ENCODE measurements around the gene USP30. TPM values are rescaled to one million over a fixed set of nuclear protein-coding genes. Genes with fewer than 3 reads are reported as not detected.

USP30 gene
- total RNA-seq, 2 donors from 2014 or later = 7.3 to 14.5 TPM

GRCh38 chr12:109057376-109057775, 5.0 kb downstream of the USP30 start:
- Histone ChIP-seq H3K27me3 (no peaks in the 10 kb centered on the region), H3K36me3 (replicated peaks in 1 of 2; ENCODE audit: insufficient read depth in 1 of 2, low read depth in 2 of 2) (peaks cover 0 to 5% of the 10 kb centered on the region in 2 donors), H3K9me3 (no peaks in the 10 kb centered on the region), H3K4me1 (peaks cover 17% of the 10 kb centered on the region), H3K4me3 (no peak overlapping the region), H3K27ac (no peak overlapping the region)
- WGBS, 2 donors = 88 to 95% methylated on average over 1 of the region's 1 CpG
- TF ChIP-seq, protein P1, sequence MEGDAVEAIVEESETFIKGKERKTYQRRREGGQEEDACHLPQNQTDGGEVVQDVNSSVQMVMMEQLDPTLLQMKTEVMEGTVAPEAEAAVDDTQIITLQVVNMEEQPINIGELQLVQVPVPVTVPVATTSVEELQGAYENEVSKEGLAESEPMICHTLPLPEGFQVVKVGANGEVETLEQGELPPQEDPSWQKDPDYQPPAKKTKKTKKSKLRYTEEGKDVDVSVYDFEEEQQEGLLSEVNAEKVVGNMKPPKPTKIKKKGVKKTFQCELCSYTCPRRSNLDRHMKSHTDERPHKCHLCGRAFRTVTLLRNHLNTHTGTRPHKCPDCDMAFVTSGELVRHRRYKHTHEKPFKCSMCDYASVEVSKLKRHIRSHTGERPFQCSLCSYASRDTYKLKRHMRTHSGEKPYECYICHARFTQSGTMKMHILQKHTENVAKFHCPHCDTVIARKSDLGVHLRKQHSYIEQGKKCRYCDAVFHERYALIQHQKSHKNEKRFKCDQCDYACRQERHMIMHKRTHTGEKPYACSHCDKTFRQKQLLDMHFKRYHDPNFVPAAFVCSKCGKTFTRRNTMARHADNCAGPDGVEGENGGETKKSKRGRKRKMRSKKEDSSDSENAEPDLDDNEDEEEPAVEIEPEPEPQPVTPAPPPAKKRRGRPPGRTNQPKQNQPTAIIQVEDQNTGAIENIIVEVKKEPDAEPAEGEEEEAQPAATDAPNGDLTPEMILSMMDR (IDR thresholded peaks at IDR 0.05) = no peak
- no peak for TF ChIP-seq POLR2A (IDR thresholded peaks at IDR 0.05)
- intact Hi-C loops (cut with DNase I) = no loop called here
- DNase-seq = no peak
- no peak for ATAC-seq

DNA sequence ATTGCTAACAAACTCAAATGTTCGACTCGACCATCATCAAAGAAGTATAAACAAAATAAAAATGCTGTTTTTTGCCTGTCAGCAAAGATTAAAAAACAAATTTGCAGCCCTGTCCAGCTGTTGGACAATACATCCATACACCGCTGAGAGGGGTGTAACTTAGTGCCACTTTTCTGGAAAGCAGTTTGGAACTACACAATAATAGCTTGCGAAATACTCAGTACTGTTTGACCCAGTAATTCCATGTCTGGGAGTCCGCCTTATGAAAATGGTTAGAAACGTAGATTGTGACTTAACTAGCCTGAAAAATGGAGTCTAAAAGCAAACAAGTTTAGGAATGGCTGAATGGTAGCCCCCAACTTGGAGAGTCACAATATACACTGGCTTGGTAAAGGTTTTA, 6.4 kb downstream of the USP30 start:
- peaks cover 12% of the 10 kb centered on the region for H3K4me1 ChIP-seq
- WGBS, 2 donors = 92% methylated on average over 6 of the region's 6 CpGs
- TF ChIP-seq, protein P1 (IDR thresholded peaks at IDR 0.05) = no peak
- no peak for TF ChIP-seq POLR2A (IDR thresholded peaks at IDR 0.05)
- H3K36me3 ChIP-seq (replicated peaks in 1 of 2; ENCODE audit: insufficient read depth in 1 of 2, low read depth in 2 of 2) = peaks cover 0 to 5% of the 10 kb centered on the region in 2 donors
- no peak overlapping the region for H3K4me3 ChIP-seq
- ATAC-seq = no peak
- H3K9me3 ChIP-seq = no peaks in the 10 kb centered on the region
- H3K27ac ChIP-seq = no peak overlapping the region
- no peak for DNase-seq
- no peaks in the 10 kb centered on the region for H3K27me3 ChIP-seq
- intact Hi-C loops (cut with DNase I) = no loop called here

DNA sequence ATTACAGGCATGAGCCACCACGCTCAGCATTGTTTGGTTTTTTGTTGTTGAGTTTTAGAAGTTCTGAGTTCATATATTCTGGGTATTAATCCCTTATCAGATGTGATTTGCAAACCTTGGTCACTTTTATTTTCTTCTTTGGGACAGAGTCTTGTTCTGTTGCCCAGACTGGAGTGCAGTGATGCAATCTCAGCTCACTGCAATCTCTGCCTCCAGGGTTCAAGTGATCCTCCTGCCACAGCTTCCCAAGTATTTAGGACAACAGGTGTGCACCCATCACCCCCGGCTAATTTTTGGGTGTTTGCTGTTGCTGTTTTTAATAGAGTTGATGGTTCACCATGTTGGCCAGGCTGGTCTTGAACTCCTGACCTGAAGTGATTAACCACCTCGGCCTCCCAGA, 11.8 kb downstream of the USP30 start:
- Histone ChIP-seq H3K27ac (no peak overlapping the region), H3K36me3 (replicated peaks in 1 of 2; ENCODE audit: insufficient read depth in 1 of 2, low read depth in 2 of 2) (peaks cover 0 to 3% of the 10 kb centered on the region in 2 donors), H3K4me1 (peaks cover 37% of the 10 kb centered on the region), H3K27me3 (no peaks in the 10 kb centered on the region), H3K4me3 (no peak overlapping the region), H3K9me3 (no peaks in the 10 kb centered on the region)
- TF ChIP-seq, protein P1 (IDR thresholded peaks at IDR 0.05) = no peak
- no peak for TF ChIP-seq POLR2A (IDR thresholded peaks at IDR 0.05)
- no peak for ATAC-seq
- intact Hi-C loops (cut with DNase I) = no loop called here
- no peak for DNase-seq
- 66 to 76% methylated on average over 3 of the region's 3 CpGs for WGBS, 2 donors

DNA sequence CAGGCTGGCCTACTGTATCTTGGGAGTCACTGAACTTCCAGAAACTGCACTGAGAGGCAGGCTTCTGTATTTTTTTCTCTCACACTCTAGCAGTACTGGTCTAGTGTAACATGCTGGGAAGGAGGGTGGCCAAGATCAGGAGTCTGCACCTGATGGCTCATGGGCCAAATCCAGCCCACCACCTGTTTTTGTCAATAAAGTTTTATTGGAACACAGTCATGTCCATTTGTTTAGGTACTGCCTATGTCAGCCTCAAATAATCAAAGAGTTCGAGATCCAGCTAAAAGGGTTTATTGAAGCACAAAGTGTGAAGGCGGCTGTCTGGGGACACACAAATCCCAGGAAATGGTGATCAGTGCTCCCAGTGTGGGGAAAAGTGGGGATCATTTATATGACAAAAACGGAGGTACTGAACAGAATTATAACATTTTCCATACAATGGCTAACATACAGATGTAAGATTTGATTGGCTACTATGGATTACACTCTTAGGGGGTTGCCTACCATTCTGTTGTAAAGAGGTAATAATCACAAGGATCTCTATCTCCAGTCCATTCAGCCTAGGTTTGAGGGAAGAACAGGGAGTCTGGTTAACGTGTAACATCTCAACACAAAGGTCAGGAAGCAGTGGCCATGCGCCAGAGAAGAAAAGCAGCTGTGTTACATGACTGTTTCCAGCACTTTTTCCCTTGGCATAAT, 12.9 kb downstream of the USP30 start:
- 31 to 33% methylated on average over 5 of the region's 5 CpGs for WGBS, 2 donors
- Histone ChIP-seq H3K36me3 (replicated peaks in 1 of 2; ENCODE audit: insufficient read depth in 1 of 2, low read depth in 2 of 2) (peaks cover 0 to 6% of the 10 kb centered on the region in 2 donors), H3K27me3 (no peaks in the 10 kb centered on the region), H3K4me3 (no peak overlapping the region), H3K27ac (peak overlapping the region in 3 of 4 donors; percentile 31 to 74 (median 72)), H3K9me3 (no peaks in the 10 kb centered on the region), H3K4me1 (peaks cover 37% of the 10 kb centered on the region)
- TF ChIP-seq, protein P1 (IDR thresholded peaks at IDR 0.05) = no peak
- TF ChIP-seq POLR2A (IDR thresholded peaks at IDR 0.05) = no peak
- peak; percentile 80 for ATAC-seq
- DNase-seq = peak; percentile 81 to 92 (median 86)
- intact Hi-C loops (cut with DNase I) = no loop called here

- H3K36me3 ChIP-seq (replicated peaks in 1 of 2; ENCODE audit: insufficient read depth in 1 of 2, low read depth in 2 of 2) = peaks cover 0 to 6% of the 10 kb centered on the region in 2 donors
- peak overlapping the region in 3 of 4 donors; percentile 31 to 74 (median 72) for H3K27ac ChIP-seq
- no peaks in the 10 kb centered on the region for H3K9me3 ChIP-seq
- DNase-seq (no peak), ATAC-seq (no peak)
- 0 to 43% methylated on average over 1 of the region's 1 CpG for WGBS, 2 donors
- intact Hi-C loops (cut with DNase I) = no loop called here
- no peak for TF ChIP-seq POLR2A (IDR thresholded peaks at IDR 0.05)
- TF ChIP-seq, protein P1 (IDR thresholded peaks at IDR 0.05) = peak in 1 of 7 experiments; percentile 9
- H3K4me1 ChIP-seq = peaks cover 37% of the 10 kb centered on the region
- H3K4me3 ChIP-seq = no peak overlapping the region
- H3K27me3 ChIP-seq = no peaks in the 10 kb centered on the region
Observed at GRCh38 chr12:109065853-109066193, 13.4 kb downstream of the USP30 start.

All from body of pancreas (tissue), 4 donors.